HepG2 (cell line): ENCODE data around the gene LTB4R. TPM values are rescaled to one million over a fixed set of nuclear protein-coding genes. Genes with fewer than 3 reads are reported as not detected.
A peak's percentile ranks its signal among the peaks of the same experiment; 100 is the strongest.

Experiments
- AKAP8 ChIP-seq: sonication (generic); formaldehyde crosslinking; IDR thresholded peaks from 2 replicates; pipeline ENCODE4 v1.5.1; 2020; ENCODE audit warnings: mild to moderate bottlenecking, missing genetic modification reagents
- ISX ChIP-seq: sonication (generic); formaldehyde crosslinking; conservative IDR thresholded peaks from 2 replicates; pipeline ENCODE4 v1.5.0; 2020; ENCODE audit warnings: missing genetic modification reagents
- JUND ChIP-seq: sonication (generic); formaldehyde crosslinking; IDR thresholded peaks from 2 replicates; pipeline ENCODE4 v1.8.0; 2022; ENCODE audit warnings: mild to moderate bottlenecking, missing genetic modification reagents
- MIER3 ChIP-seq: IDR thresholded peaks from 2 replicates; pipeline ENCODE4 v1.6.1; 2016; ENCODE audit warnings: missing compliant biosample characterization, borderline replicate concordance
- PHB2 ChIP-seq: fragments of 450-650 bp; IDR thresholded peaks from 2 replicates; pipeline ENCODE4 v1.6.1; 2018; ENCODE audit not compliant: partially characterized antibody
- PRPF4 ChIP-seq: fragments of 200-400 bp; formaldehyde crosslinking; IDR thresholded peaks from 2 replicates; pipeline ENCODE4 v1.6.1; 2016; ENCODE audit warnings: low read length, low read depth; ENCODE audit not compliant: poor library complexity, severe bottlenecking
- RFX3 ChIP-seq: IDR thresholded peaks from 2 replicates; pipeline ENCODE4 v1.6.1; 2016; ENCODE audit warnings: missing biosample characterization, missing genetic modification reagents
- SETDB1 ChIP-seq: sonication (generic); formaldehyde crosslinking; IDR thresholded peaks from 2 replicates; pipeline ENCODE4 v1.5.1; 2020; ENCODE audit warnings: missing genetic modification reagents, mild to moderate bottlenecking, borderline replicate concordance
- ZNF124 ChIP-seq: sonication (generic); formaldehyde crosslinking; IDR thresholded peaks from 2 replicates; pipeline ENCODE4 v1.4.0; 2020; ENCODE audit warnings: missing genetic modification reagents
- ZNF24 ChIP-seq: fragments of 450-650 bp; IDR thresholded peaks from 2 replicates; pipeline ENCODE4 v1.6.1; 2017; ENCODE audit warnings: antibody characterized with exemption, mild to moderate bottlenecking
- ZNF251 ChIP-seq: sonication (generic); formaldehyde crosslinking; IDR thresholded peaks from 2 replicates; pipeline ENCODE4 v1.9.0; 2021; ENCODE audit warnings: mild to moderate bottlenecking, missing genetic modification reagents
- ZNF510 ChIP-seq: sonication (generic); formaldehyde crosslinking; IDR thresholded peaks from 2 replicates; pipeline ENCODE4 v1.4.0; 2020; ENCODE audit warnings: low read depth, mild to moderate bottlenecking, missing genetic modification reagents
- ZNF674 ChIP-seq: sonication (generic); formaldehyde crosslinking; IDR thresholded peaks from 2 replicates; pipeline ENCODE4 v1.5.0; 2020; ENCODE audit warnings: low read depth, mild to moderate bottlenecking, missing genetic modification reagents
- ZNF766 ChIP-seq: sonication (generic); formaldehyde crosslinking; IDR thresholded peaks from 2 replicates; pipeline ENCODE4 v1.5.0; 2020; ENCODE audit warnings: missing genetic modification reagents, borderline replicate concordance
- polyA plus RNA-seq, 8 experiments: library from polyadenylated mRNA; depleted of rRNA in 3 of 8; stranded (reverse) in 7 of 8; unstranded in 1 of 8; fragments of >200 nt; fragmentation: Illumina TruSeq in 4 of 8; extraction: Trizol in 4 of 8; gene quantifications; 2 replicates each; pipeline versions ENCODE4 v1.2.1 to v1.2.3, GENCODE V29; 2011 to 2016; ENCODE audit warnings: low read depth in 4 of 8, missing spikeins in 1 of 8, mixed read lengths in 1 of 8; ENCODE audit not compliant: insufficient read depth in 1 of 8
- total RNA-seq, 5 experiments: library from RNA; depleted of rRNA; stranded (reverse); fragments of >200 nt; fragmentation: Illumina TruSeq; extraction: Trizol; gene quantifications; 2 replicates each; pipeline ENCODE4 v1.2.3, GENCODE V29; 2016; ENCODE audit warnings: low read depth in 1 of 5
- TF ChIP-seq, protein P1 (sequence below): fragments of 450-650 bp; IDR thresholded peaks from 2 replicates; pipeline ENCODE4 v1.6.1; 2017; ENCODE audit warnings: mild to moderate bottlenecking
- TF ChIP-seq, protein P2 (sequence below): sonication (generic); formaldehyde crosslinking; IDR thresholded peaks from 2 replicates; pipeline ENCODE4 v1.5.0; 2020; ENCODE audit warnings: missing genetic modification reagents
- TF ChIP-seq, protein P3 (sequence below): sonication (generic); formaldehyde crosslinking; IDR thresholded peaks from 2 replicates; pipeline ENCODE4 v1.4.0; 2020; ENCODE audit warnings: missing genetic modification reagents
- TF ChIP-seq, protein P4 (sequence below): sonication (generic); formaldehyde crosslinking; IDR thresholded peaks from 2 replicates; pipeline ENCODE4 v1.8.1; 2023; ENCODE audit warnings: mild to moderate bottlenecking, missing genetic modification reagents
- TF ChIP-seq, protein P5 (sequence below): sonication (generic); formaldehyde crosslinking; IDR thresholded peaks from 2 replicates; pipeline ENCODE4 v1.4.0; 2020; ENCODE audit warnings: mild to moderate bottlenecking, missing genetic modification reagents, borderline replicate concordance
- TF ChIP-seq, protein P6 (sequence below): sonication (generic); formaldehyde crosslinking; IDR thresholded peaks from 2 replicates; pipeline ENCODE4 v1.5.0; 2020; ENCODE audit warnings: mild to moderate bottlenecking, missing genetic modification reagents

Gene LTB4R
- total and polyA plus RNA-seq, 2 of the 13 experiments (the other 11 are each of a cell fraction or from before 2014, with no cell fraction given), result 3.2 to 8.2 TPM

DNA sequence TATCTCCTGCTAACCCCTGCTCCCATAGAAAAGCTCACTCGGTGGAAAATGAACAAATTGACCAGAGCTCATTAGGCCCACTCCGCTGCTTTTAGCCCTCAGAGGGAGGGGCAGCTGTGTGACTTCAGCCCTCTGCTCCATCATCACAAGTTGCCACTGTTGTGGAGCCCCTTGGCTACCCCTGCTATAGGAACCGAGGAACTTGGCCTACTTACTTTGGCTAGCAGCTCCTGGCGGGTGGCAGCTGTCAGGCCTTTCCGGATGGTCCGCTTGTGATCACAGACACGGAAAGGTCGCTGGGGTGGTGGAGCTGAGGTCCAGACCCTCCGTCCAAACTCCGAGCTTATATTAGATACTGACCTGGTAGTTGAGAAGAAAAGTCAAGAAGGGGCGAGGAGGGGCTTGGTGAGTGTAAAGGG is 4.1 kb upstream of the LTB4R start (continued):
- TF ChIP-seq, protein P1, sequence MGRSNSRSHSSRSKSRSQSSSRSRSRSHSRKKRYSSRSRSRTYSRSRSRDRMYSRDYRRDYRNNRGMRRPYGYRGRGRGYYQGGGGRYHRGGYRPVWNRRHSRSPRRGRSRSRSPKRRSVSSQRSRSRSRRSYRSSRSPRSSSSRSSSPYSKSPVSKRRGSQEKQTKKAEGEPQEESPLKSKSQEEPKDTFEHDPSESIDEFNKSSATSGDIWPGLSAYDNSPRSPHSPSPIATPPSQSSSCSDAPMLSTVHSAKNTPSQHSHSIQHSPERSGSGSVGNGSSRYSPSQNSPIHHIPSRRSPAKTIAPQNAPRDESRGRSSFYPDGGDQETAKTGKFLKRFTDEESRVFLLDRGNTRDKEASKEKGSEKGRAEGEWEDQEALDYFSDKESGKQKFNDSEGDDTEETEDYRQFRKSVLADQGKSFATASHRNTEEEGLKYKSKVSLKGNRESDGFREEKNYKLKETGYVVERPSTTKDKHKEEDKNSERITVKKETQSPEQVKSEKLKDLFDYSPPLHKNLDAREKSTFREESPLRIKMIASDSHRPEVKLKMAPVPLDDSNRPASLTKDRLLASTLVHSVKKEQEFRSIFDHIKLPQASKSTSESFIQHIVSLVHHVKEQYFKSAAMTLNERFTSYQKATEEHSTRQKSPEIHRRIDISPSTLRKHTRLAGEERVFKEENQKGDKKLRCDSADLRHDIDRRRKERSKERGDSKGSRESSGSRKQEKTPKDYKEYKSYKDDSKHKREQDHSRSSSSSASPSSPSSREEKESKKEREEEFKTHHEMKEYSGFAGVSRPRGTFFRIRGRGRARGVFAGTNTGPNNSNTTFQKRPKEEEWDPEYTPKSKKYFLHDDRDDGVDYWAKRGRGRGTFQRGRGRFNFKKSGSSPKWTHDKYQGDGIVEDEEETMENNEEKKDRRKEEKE, result no peak
- TF ChIP-seq, protein P2, sequence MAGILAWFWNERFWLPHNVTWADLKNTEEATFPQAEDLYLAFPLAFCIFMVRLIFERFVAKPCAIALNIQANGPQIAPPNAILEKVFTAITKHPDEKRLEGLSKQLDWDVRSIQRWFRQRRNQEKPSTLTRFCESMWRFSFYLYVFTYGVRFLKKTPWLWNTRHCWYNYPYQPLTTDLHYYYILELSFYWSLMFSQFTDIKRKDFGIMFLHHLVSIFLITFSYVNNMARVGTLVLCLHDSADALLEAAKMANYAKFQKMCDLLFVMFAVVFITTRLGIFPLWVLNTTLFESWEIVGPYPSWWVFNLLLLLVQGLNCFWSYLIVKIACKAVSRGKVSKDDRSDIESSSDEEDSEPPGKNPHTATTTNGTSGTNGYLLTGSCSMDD (CRISPR knock-in tag), result no peak
- TF ChIP-seq MIER3 (CRISPR knock-in tag) (no peak), ZNF124 (CRISPR knock-in tag) (no peak), SETDB1 (CRISPR knock-in tag) (no peak), AKAP8 (CRISPR knock-in tag) (peak; percentile 55; the same call in 1 of the 2 replicates), RFX3 (CRISPR knock-in tag) (no peak), ZNF674 (CRISPR knock-in tag) (peak; percentile 85; the same call in 1 of the 2 replicates), PRPF4 (peak; percentile 79), ZNF766 (CRISPR knock-in tag) (0 out of 2 replicates have a peak, but pooled peaks have one; percentile 21), ZNF251 (CRISPR knock-in tag) (no peak), JUND (no peak), ISX (CRISPR knock-in tag) (no peak), ZNF510 (CRISPR knock-in tag) (no peak), PHB2 (no peak), ZNF24 (no peak)
- TF ChIP-seq, protein P3, sequence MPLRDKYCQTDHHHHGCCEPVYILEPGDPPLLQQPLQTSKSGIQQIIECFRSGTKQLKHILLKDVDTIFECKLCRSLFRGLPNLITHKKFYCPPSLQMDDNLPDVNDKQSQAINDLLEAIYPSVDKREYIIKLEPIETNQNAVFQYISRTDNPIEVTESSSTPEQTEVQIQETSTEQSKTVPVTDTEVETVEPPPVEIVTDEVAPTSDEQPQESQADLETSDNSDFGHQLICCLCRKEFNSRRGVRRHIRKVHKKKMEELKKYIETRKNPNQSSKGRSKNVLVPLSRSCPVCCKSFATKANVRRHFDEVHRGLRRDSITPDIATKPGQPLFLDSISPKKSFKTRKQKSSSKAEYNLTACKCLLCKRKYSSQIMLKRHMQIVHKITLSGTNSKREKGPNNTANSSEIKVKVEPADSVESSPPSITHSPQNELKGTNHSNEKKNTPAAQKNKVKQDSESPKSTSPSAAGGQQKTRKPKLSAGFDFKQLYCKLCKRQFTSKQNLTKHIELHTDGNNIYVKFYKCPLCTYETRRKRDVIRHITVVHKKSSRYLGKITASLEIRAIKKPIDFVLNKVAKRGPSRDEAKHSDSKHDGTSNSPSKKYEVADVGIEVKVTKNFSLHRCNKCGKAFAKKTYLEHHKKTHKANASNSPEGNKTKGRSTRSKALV, result 0 out of 2 replicates have a peak, but pooled peaks have one; percentile 12
- TF ChIP-seq, protein P4, sequence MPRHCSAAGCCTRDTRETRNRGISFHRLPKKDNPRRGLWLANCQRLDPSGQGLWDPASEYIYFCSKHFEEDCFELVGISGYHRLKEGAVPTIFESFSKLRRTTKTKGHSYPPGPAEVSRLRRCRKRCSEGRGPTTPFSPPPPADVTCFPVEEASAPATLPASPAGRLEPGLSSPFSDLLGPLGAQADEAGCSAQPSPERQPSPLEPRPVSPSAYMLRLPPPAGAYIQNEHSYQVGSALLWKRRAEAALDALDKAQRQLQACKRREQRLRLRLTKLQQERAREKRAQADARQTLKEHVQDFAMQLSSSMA (CRISPR knock-in tag), result no peak
- TF ChIP-seq, protein P5, sequence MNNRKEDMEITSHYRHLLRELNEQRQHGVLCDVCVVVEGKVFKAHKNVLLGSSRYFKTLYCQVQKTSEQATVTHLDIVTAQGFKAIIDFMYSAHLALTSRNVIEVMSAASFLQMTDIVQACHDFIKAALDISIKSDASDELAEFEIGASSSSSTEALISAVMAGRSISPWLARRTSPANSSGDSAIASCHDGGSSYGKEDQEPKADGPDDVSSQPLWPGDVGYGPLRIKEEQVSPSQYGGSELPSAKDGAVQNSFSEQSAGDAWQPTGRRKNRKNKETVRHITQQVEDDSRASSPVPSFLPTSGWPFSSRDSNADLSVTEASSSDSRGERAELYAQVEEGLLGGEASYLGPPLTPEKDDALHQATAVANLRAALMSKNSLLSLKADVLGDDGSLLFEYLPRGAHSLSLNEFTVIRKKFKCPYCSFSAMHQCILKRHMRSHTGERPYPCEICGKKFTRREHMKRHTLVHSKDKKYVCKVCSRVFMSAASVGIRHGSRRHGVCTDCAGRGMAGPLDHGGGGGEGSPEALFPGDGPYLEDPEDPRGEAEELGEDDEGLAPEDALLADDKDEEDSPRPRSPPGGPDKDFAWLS (CRISPR knock-in tag), result no peak
- TF ChIP-seq, protein P6, sequence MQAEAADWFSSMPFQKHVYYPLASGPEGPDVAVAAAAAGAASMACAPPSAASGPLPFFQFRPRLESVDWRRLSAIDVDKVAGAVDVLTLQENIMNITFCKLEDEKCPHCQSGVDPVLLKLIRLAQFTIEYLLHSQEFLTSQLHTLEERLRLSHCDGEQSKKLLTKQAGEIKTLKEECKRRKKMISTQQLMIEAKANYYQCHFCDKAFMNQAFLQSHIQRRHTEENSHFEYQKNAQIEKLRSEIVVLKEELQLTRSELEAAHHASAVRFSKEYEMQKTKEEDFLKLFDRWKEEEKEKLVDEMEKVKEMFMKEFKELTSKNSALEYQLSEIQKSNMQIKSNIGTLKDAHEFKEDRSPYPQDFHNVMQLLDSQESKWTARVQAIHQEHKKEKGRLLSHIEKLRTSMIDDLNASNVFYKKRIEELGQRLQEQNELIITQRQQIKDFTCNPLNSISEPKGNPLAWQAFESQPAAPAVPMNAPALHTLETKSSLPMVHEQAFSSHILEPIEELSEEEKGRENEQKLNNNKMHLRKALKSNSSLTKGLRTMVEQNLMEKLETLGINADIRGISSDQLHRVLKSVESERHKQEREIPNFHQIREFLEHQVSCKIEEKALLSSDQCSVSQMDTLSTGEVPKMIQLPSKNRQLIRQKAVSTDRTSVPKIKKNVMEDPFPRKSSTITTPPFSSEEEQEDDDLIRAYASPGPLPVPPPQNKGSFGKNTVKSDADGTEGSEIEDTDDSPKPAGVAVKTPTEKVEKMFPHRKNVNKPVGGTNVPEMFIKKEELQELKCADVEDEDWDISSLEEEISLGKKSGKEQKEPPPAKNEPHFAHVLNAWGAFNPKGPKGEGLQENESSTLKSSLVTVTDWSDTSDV (CRISPR knock-in tag), result no peak
